Measurements from ENCODE around the gene APBB2. TPM values are rescaled to one million over a fixed set of nuclear protein-coding genes. Genes with fewer than 3 reads are reported as not detected.

APBB2 gene
- total and polyA plus RNA-seq, 12 donors = 5.2 to 35.4 (median 26.3) TPM

DNA sequence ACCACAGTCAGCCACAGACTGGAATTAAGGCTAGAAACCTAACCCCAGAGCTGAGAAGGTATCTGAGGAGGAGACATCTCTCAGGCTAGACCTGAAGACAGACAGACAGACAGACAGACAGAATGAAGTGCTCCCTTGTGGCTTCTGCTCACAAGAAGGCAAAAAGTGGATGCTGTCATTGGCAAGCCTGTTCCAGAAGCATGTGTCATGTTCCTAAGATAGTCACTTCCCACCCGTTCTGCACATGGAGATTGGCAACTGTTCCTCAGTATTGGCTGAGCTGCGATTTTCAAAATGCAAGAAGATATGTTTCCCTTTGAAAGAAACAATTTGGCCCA, 298.2 kb downstream of the APBB2 start:
- ATAC-seq (peak; percentile 43 to 84 (median 68)), DNase-seq (peak in 1 of 2 donors; percentile 42)
- peaks cover 0 to 32% (median 0%) of the 10 kb centered on the region in 9 donors for H3K36me3 ChIP-seq
- H3K4me1 ChIP-seq = peaks cover 5 to 39% (median 32%) of the 10 kb centered on the region in 9 donors
- no peaks in the 10 kb centered on the region for H3K27me3 ChIP-seq
- intact Hi-C loops (cut with DNase I) = no loop called here
- peaks cover 0 to 8% (median 0%) of the 10 kb centered on the region in 11 donors for H3K9me3 ChIP-seq
- H3K27ac ChIP-seq = peak overlapping the region in 3 of 10 donors; percentile 34 to 42 (median 35)
- 30 to 32% methylated on average over 2 of the region's 2 CpGs for WGBS, 2 donors
- no peak overlapping the region for H3K4me3 ChIP-seq
- no peak for TF ChIP-seq CTCF (IDR thresholded peaks at IDR 0.05)

DNA sequence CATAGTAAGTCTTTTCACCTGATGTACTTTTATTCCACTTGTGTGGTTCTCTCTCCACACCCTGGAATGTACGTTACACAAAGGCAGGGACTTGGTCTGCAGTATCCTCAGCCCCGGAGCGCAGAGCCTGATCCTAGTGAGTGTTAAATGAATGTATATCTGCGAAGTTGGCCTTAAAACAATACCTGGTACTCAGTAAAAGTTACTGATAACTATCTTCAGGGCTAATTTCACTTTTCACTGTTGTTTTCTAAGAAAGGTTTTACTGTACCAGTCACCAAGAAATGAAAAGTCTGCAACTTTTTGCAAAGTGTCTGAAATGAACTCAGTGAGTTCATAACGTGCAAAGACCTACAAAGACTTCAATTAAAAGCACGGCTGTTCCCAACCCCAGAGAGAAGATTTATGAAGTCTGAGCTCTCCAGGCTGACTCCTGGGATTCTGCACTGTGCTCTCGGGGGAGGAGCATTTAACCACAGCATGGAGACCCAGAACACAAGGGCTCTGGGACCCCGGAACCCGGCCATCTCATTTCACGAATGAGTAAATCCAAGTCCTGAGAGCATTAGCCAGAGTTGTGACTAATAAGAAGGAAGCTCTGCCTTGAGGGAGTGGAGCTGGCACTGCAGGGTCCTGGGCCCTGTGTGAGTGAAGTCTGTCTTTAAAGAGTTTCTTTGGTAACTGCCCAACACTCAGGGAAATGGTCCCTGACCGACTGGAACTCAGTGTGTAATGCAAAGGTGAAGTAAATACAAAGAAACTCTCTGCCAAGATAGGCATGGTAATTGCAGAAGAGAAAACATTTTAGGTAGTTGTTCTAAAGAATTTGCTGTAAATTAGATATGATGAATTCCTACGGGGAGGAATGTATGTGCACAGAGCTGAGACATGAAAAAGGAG, 298.8 kb downstream of the APBB2 start:
- WGBS, 2 donors = 84 to 88% methylated on average over 12 of the region's 12 CpGs

GRCh38 chr4:40912460-40913184, 301.7 kb downstream of the APBB2 start:
- peaks cover 0 to 42% (median 31%) of the 10 kb centered on the region in 9 donors for H3K4me1 ChIP-seq
- intact Hi-C loops (cut with DNase I) = no loop called here
- peaks cover 0 to 8% (median 0%) of the 10 kb centered on the region in 11 donors for H3K9me3 ChIP-seq
- ATAC-seq (no peak), DNase-seq (no peak)
- H3K27me3 ChIP-seq = no peaks in the 10 kb centered on the region
- H3K27ac ChIP-seq = no peak overlapping the region
- H3K36me3 ChIP-seq = peaks cover 0 to 16% (median 0%) of the 10 kb centered on the region in 9 donors
- no peak for TF ChIP-seq CTCF (IDR thresholded peaks at IDR 0.05)
- no peak overlapping the region for H3K4me3 ChIP-seq
- WGBS, 2 donors = 94 to 95% methylated on average over 15 of the region's 15 CpGs

More for the DNA sequence above, 298.8 kb downstream of the APBB2 start:
- intact Hi-C loops (cut with DNase I) = no loop called here
- Histone ChIP-seq H3K36me3 (peaks cover 0 to 26% (median 0%) of the 10 kb centered on the region in 9 donors), H3K27ac (peak overlapping the region in 3 of 10 donors; percentile 34 to 42 (median 35)), H3K27me3 (no peaks in the 10 kb centered on the region), H3K9me3 (peaks cover 0 to 8% (median 0%) of the 10 kb centered on the region in 11 donors), H3K4me1 (peaks cover 5 to 39% (median 32%) of the 10 kb centered on the region in 9 donors), H3K4me3 (no peak overlapping the region)
- ATAC-seq (no peak), DNase-seq (no peak)
- no peak for TF ChIP-seq CTCF (IDR thresholded peaks at IDR 0.05)

DNA sequence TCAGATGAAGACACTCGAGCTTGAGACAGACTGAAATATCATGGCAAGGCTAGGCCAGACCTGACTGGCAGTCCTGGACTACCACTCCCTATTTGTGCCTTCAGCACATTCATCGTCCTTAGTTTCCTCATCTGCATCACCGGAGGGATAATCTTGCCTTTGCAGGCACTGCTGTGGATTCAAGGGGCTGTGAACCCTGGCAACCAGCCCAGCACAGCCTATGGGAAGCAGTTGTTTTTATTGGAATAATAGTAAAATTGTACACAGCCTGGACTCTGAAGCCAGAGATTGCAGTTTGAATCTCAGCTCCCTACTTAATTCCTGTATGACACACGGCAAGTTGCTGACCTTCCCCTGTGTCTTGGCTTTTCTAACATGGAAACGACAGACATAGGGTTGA, 303.6 kb downstream of the APBB2 start:
- 77 to 79% methylated on average over 5 of the region's 5 CpGs for WGBS, 2 donors
- peaks cover 0 to 16% (median 0%) of the 10 kb centered on the region in 9 donors for H3K36me3 ChIP-seq
- H3K4me3 ChIP-seq = no peak overlapping the region
- H3K27ac ChIP-seq = peak overlapping the region in 2 of 10 donors; percentile 10 to 66
- ATAC-seq (no peak), DNase-seq (no peak)
- TF ChIP-seq CTCF (IDR thresholded peaks at IDR 0.05) = no peak
- peaks cover 0 to 8% (median 0%) of the 10 kb centered on the region in 11 donors for H3K9me3 ChIP-seq
- no peaks in the 10 kb centered on the region for H3K27me3 ChIP-seq
- intact Hi-C loops (cut with DNase I) = no loop called here
- H3K4me1 ChIP-seq = peaks cover 0 to 26% (median 15%) of the 10 kb centered on the region in 9 donors

All from heart right ventricle (tissue), 16 donors.